ENCODE data around the gene CCND1.

DNA sequence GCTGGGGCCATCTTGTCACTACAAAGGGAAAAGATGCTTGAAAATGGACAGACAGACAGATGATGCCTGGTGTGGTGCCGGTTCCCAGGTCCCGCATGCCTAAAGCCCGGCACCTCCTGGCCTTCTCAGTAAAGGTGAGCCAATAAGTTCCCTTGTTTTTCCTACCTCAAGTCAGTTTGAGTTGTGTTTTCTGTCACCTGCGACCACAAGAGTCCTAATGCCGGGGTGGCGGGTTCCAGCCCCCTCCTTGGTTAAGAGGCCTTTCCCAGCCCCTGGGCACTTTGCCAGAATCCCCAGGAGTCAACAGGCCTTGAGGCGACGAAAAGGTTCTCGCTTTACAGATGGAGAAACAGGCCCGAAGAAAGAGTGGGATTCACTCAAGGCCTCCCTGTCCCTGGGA is 53.8 kb downstream of the CCND1 start:
- TF ChIP-seq CTCF (IDR thresholded peaks at IDR 0.05) (no peak), POLR2A (IDR thresholded peaks at IDR 0.05) (no peak), POLR2AphosphoS5 (IDR thresholded peaks at IDR 0.05) (no peak), EP300 (IDR thresholded peaks at IDR 0.05) (no peak)
